GM12878 (cell line): Measurements from ENCODE around the gene DOCK1.

Experiments
- CTCF ChIP-seq, 3 experiments: IDR thresholded peaks in 2 of 3; conservative IDR thresholded peaks in 1 of 3; 2 replicates each; pipeline ENCODE4 v1.5.1; 2011; ENCODE audit warnings: low read depth in 3 of 3, low read length in 3 of 3, mild to moderate bottlenecking in 3 of 3, control low read depth in 2 of 3, moderate library complexity in 2 of 3, inconsistent platforms in 1 of 3, mixed read lengths in 1 of 3; ENCODE audit not compliant: control insufficient read depth in 2 of 3, insufficient read depth in 1 of 3; ENCODE audit errors: extremely low read depth in 1 of 3
- EZH2 ChIP-seq: IDR thresholded peaks from 2 replicates; pipeline ENCODE4 v1.6.1; 2012; ENCODE audit warnings: low read depth, mild to moderate bottlenecking, control low read depth, inconsistent platforms, low read length, borderline replicate concordance; ENCODE audit not compliant: control insufficient read depth
- POLR2A ChIP-seq: IDR thresholded peaks from 2 replicates; pipeline ENCODE4 v1.6.1; 2011; ENCODE audit warnings: low read depth, mild to moderate bottlenecking, low read length
- ZNF274 ChIP-seq: IDR thresholded peaks from one replicate; pipeline ENCODE4 v1.8.0; 2011; ENCODE audit not compliant: insufficient read length, insufficient read depth
- TF ChIP-seq, protein P1 (sequence below): IDR thresholded peaks from 2 replicates; pipeline ENCODE4 v1.6.1; 2012; ENCODE audit warnings: low read depth, low read length, improper control_type of control experiment

GRCh38 chr10:127132451-127132850 is 227.2 kb downstream of the DOCK1 start:
- TF ChIP-seq POLR2A: no peak
- TF ChIP-seq CTCF (IDR thresholded peaks at IDR 0.05 in 2 of 3, conservative IDR thresholded peaks at IDR 0.05 in 1 of 3; ENCODE audit: control insufficient read depth in 2 of 3, extremely low read depth in 1 of 3, insufficient read depth in 1 of 3, low read depth in 3 of 3, low read length in 3 of 3): no peak
- TF ChIP-seq, protein P1, sequence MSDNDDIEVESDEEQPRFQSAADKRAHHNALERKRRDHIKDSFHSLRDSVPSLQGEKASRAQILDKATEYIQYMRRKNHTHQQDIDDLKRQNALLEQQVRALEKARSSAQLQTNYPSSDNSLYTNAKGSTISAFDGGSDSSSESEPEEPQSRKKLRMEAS: no peak
- TF ChIP-seq EZH2: no peak
- TF ChIP-seq ZNF274: no peak
